Ramos (cell line): ENCODE results near the gene NLRP9.

Source experiments
- in situ Hi-C: fragments of 300-500 bp; cut with MboI; formaldehyde crosslinking; loops from one replicate; pipeline ENCODE4 v1.14.3; 2022; ENCODE audit warnings: low sequenced_read_pairs; ENCODE audit not compliant: unreplicated experiment

The NLRP9 gene

GRCh38 chr19:55704494-55705245 is 33.5 kb downstream of the NLRP9 start:
- in situ Hi-C loops: no loop called here

GRCh38 chr19:55703790-55704215 is 34.4 kb downstream of the NLRP9 start:
- in situ Hi-C loops: no loop called here

- in situ Hi-C loops: no loop called here
Observed at GRCh38 chr19:55702131-55702627, 36.0 kb downstream of the NLRP9 start.

- in situ Hi-C loops: no loop called here
Observed at GRCh38 chr19:55700813-55701212, 37.4 kb downstream of the NLRP9 start.

GRCh38 chr19:55699221-55699620 is 39.0 kb downstream of the NLRP9 start:
- in situ Hi-C loops: no loop called here

GRCh38 chr19:55698256-55698655 is 39.9 kb downstream of the NLRP9 start:
- in situ Hi-C loops: no loop called here

GRCh38 chr19:55697698-55698097 is 40.5 kb downstream of the NLRP9 start:
- in situ Hi-C loops: no loop called here

- in situ Hi-C loops: no loop called here
Observed at GRCh38 chr19:55697069-55697440, 41.1 kb downstream of the NLRP9 start.

GRCh38 chr19:55696301-55697068 is 41.7 kb downstream of the NLRP9 start:
- in situ Hi-C loops: no loop called here

- in situ Hi-C loops: no loop called here
Observed at GRCh38 chr19:55695511-55696290, 42.5 kb downstream of the NLRP9 start.

- in situ Hi-C loops: no loop called here
Observed at GRCh38 chr19:55694656-55695491, 43.3 kb downstream of the NLRP9 start.

- in situ Hi-C loops: no loop called here
Observed at GRCh38 chr19:55694241-55694655, 44.0 kb downstream of the NLRP9 start.

GRCh38 chr19:55693336-55693974 is 44.7 kb downstream of the NLRP9 start:
- in situ Hi-C loops: no loop called here

GRCh38 chr19:55692681-55693081 is 45.5 kb downstream of the NLRP9 start:
- in situ Hi-C loops: no loop called here

GRCh38 chr19:55691561-55692481 is 46.4 kb downstream of the NLRP9 start:
- in situ Hi-C loops: no loop called here

GRCh38 chr19:55690769-55691545 is 47.2 kb downstream of the NLRP9 start:
- in situ Hi-C loops: no loop called here

GRCh38 chr19:55690109-55690768 is 48.0 kb downstream of the NLRP9 start:
- in situ Hi-C loops: no loop called here
